GM12875 (cell line): ENCODE data around the gene DGKK.

ENCODE experiments used
- H3K4me3 ChIP-seq: one replicate; pipeline ENCODE4 v1.5.1; 2011; ENCODE audit warnings: low read depth, low read length, control low read depth
- CTCF ChIP-seq: IDR thresholded peaks from 2 replicates; pipeline ENCODE4 v1.5.1; 2011; ENCODE audit warnings: low read depth, mild to moderate bottlenecking, control low read depth, inconsistent platforms, low read length, moderate library complexity, borderline replicate concordance; ENCODE audit not compliant: insufficient read depth

The DGKK gene

GRCh38 chrX:50475208-50475607 is 4.6 kb upstream of the DGKK start:
- no peak for TF ChIP-seq CTCF
- H3K4me3 ChIP-seq: no peak overlapping the region

- TF ChIP-seq CTCF: no peak
- H3K4me3 ChIP-seq: no peak overlapping the region
Observed at GRCh38 chrX:50471390-50471789, 765 bp upstream of the DGKK start.

DNA sequence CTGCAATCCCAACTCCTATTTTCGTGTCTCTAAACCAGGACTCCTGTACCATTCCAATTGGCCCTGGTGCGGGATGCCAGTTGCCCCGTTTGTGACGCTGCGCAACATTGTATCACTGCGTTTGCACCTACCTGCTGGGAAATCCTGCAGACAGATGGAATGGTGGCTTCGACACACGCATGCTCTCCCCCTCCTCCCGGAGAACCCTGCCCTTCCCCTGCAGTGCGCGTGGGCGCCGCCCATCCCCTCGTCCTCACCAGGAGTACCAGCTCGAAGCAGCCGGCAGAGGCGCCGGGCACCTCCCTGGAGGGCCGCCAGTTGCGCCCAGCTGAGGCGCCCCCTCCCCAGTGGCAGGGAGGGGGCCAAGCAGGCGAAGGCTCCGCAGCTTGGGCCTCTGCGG is 1.4 kb downstream of the DGKK start:
- H3K4me3 ChIP-seq: no peak overlapping the region
- no peak for TF ChIP-seq CTCF

DNA sequence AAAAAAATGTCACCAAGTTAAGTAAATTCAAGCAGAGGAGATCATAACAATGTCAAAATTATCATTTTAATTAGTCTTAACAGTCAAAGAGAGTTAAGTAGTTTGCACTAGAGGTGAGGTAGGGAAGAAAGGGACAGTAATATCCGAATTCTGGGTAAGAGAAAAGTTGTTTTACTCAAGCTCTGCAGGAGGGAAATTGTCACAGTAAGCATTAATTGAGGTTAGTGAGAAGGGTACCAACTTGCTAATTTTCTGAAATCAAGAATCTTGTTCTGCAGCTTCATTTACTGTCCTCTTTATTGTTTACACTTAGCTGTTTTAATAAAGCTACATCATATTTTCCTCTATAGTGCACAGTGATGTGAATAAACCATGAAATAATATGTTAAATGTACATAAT is 11.0 kb downstream of the DGKK start:
- TF ChIP-seq CTCF: no peak
- no peak overlapping the region for H3K4me3 ChIP-seq

DNA sequence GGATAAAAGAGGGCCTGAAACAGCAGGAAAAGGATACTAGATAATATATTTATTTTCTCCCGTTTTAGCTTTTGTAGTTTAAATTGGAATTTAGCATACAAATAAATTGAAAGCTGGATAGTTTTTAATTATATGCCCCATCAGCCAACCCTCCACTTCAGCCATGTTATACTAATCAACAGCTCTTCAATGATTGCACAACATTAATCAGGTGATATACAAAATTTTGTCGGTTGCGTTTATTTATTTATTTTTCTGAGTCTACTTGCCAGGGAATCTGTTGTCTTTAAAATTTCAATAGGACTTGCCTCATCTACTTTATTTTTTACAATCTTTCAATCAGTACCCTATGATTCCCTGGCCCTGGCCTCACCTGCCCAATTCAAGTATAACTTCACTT is 12.1 kb downstream of the DGKK start:
- H3K4me3 ChIP-seq: no peak overlapping the region
- no peak for TF ChIP-seq CTCF

- TF ChIP-seq CTCF: 0 out of 2 replicates have a peak, but pooled peaks have one; percentile 17
- H3K4me3 ChIP-seq: no peak overlapping the region
Observed at GRCh38 chrX:50456712-50457484, 13.7 kb downstream of the DGKK start.

DNA sequence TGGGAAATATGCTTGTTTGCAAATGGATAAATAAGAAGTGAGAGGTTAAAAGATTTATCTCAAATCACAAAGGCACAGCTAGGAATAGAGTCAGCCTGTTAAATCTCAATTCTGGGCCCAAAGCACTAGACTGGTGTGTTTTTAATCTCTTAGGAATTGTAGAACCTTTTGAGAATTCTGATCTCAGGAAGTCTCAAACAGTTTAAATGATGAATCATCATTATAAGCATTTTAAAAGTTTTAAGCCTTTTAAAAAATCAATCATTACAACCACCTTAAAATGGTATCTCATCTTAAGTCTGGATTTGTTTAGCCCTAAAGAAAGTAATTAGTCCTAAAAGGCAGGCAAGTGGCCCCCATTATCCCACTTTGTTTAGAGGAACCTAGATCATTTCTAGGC is 17.8 kb downstream of the DGKK start:
- no peak for TF ChIP-seq CTCF
- H3K4me3 ChIP-seq: no peak overlapping the region
